Vagina (tissue), 2 donors: Measurements from ENCODE around the gene SUGP2.

Experiments
- CTCF ChIP-seq, 3 experiments: fragments of 450-650 bp in 2 of 3; fragments of 200-600 bp in 1 of 3; sonication (generic) in 1 of 3; IDR thresholded peaks; one replicate each; pipeline ENCODE4 v1.5.1; 2017 to 2019; ENCODE audit warnings: antibody characterized with exemption in 3 of 3, mild to moderate bottlenecking in 2 of 3, moderate library complexity in 2 of 3
- POLR2AphosphoS5 ChIP-seq, 2 donors: sonication (generic); formaldehyde crosslinking; IDR thresholded peaks; one replicate each; pipeline ENCODE4 v1.9.0; 2017; ENCODE audit warnings: antibody characterized with exemption in 2 of 2, mild to moderate bottlenecking in 2 of 2, low read depth in 1 of 2; ENCODE audit not compliant: insufficient read depth in 1 of 2

GRCh38 chr19:19010551-19010950, 22.8 kb downstream of the SUGP2 start:
- no peak for TF ChIP-seq CTCF (IDR thresholded peaks at IDR 0.05)
- TF ChIP-seq POLR2AphosphoS5 (IDR thresholded peaks at IDR 0.05; ENCODE audit: insufficient read depth in 1 of 2, low read depth in 1 of 2), result no peak
